OCI-LY3 (cell line): ENCODE measurements around the gene TPRA1.

Experiments used
- EZH2phosphoT487 ChIP-seq: fragments of 200-600 bp; shearing (Covaris generic); IDR thresholded peaks from 2 replicates; pipeline ENCODE4 v1.6.1; 2018; ENCODE audit warnings: antibody characterized with exemption, mixed run types, low read depth
- TF ChIP-seq, protein P1 (sequence below): fragments of 200-600, 300-600 bp; sonication (generic); IDR thresholded peaks from 2 replicates; pipeline ENCODE4 v1.5.1; 2014; ENCODE audit warnings: antibody characterized with exemption, low read length, low read depth

- TF ChIP-seq, protein P1, sequence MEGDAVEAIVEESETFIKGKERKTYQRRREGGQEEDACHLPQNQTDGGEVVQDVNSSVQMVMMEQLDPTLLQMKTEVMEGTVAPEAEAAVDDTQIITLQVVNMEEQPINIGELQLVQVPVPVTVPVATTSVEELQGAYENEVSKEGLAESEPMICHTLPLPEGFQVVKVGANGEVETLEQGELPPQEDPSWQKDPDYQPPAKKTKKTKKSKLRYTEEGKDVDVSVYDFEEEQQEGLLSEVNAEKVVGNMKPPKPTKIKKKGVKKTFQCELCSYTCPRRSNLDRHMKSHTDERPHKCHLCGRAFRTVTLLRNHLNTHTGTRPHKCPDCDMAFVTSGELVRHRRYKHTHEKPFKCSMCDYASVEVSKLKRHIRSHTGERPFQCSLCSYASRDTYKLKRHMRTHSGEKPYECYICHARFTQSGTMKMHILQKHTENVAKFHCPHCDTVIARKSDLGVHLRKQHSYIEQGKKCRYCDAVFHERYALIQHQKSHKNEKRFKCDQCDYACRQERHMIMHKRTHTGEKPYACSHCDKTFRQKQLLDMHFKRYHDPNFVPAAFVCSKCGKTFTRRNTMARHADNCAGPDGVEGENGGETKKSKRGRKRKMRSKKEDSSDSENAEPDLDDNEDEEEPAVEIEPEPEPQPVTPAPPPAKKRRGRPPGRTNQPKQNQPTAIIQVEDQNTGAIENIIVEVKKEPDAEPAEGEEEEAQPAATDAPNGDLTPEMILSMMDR, result no peak
- no peak for TF ChIP-seq EZH2phosphoT487
Observed at GRCh38 chr3:127538569-127538968, 52.0 kb downstream of the TPRA1 start.
